GM18507 (cell line): ENCODE measurements around the gene PRDM16.
A peak's percentile ranks its signal among the peaks of the same experiment; 100 is the strongest.

Source experiments
- DNase-seq: peaks from one replicate; pipeline ENCODE4 v3.0.0; 2011; ENCODE audit warnings: low read depth; ENCODE audit not compliant: insufficient read length; ENCODE audit errors: extremely low spot score
- FAIRE-seq: peaks from 2 replicates; lab custom pipeline; 2011; peaks lifted over from hg19 to GRCh38; lab: Jason Lieb, UNC

Gene PRDM16

GRCh38 chr1:3444736-3445135 is 375.7 kb downstream of the PRDM16 start:
- FAIRE-seq (no peak), DNase-seq (no peak)

GRCh38 chr1:3450202-3450863 is 381.3 kb downstream of the PRDM16 start:
- no peak for FAIRE-seq
- DNase-seq, result no peak

GRCh38 chr1:3450983-3451382 is 382.0 kb downstream of the PRDM16 start:
- no peak for FAIRE-seq

GRCh38 chr1:3451994-3452865 is 383.2 kb downstream of the PRDM16 start:
- FAIRE-seq, result no peak

More at GRCh38 chr1:3450983-3451382, 382.0 kb downstream of the PRDM16 start:
- no peak for DNase-seq

GRCh38 chr1:3452866-3453175 is 383.8 kb downstream of the PRDM16 start:
- no peak for FAIRE-seq
- DNase-seq, result no peak

More at GRCh38 chr1:3451994-3452865, 383.2 kb downstream of the PRDM16 start:
- DNase-seq, result no peak

GRCh38 chr1:3453203-3453761 is 384.3 kb downstream of the PRDM16 start:
- DNase-seq (peak; percentile 71), FAIRE-seq (peak; percentile 44)

GRCh38 chr1:3453891-3454810 is 385.1 kb downstream of the PRDM16 start, which contains the start of gene ARHGEF16:
TSS of gene ARHGEF16 (plus strand) at chr1:3454665. CDS start at chr1:3463085, 8,420 bp downstream.
- no peak for FAIRE-seq
- no peak for DNase-seq

GRCh38 chr1:3454811-3455618 is 386.0 kb downstream of the PRDM16 start:
- no peak for DNase-seq
- FAIRE-seq, result no peak

- DNase-seq (no peak), FAIRE-seq (no peak)
Observed at GRCh38 chr1:3455670-3456448, 386.9 kb downstream of the PRDM16 start.

GRCh38 chr1:3456449-3456963 is 387.5 kb downstream of the PRDM16 start:
- no peak for FAIRE-seq
- no peak for DNase-seq

GRCh38 chr1:3456964-3457909 is 388.2 kb downstream of the PRDM16 start:
- no peak for FAIRE-seq
- DNase-seq, result no peak

- no peak for DNase-seq
- no peak for FAIRE-seq
Observed at GRCh38 chr1:3457910-3458883, 389.2 kb downstream of the PRDM16 start.

- FAIRE-seq (no peak), DNase-seq (no peak)
Observed at GRCh38 chr1:3459051-3459908, 390.3 kb downstream of the PRDM16 start.

GRCh38 chr1:3459940-3460671 is 391.1 kb downstream of the PRDM16 start:
- no peak for FAIRE-seq
- no peak for DNase-seq
